ENCODE results near the gene GAS1. TPM values are rescaled to one million over a fixed set of nuclear protein-coding genes. Genes with fewer than 3 reads are reported as not detected.

GAS1 gene
- total RNA-seq, 2 experiments from 2014 or later: 0.08 TPM; not detected in 1

GRCh38 chr9:86945728-86946200, 1.5 kb downstream of the GAS1 start:
- H3K9me3 Mint-ChIP-seq: no peaks in the 10 kb centered on the region
- H3K4me1 Mint-ChIP-seq: peaks cover 7% of the 10 kb centered on the region
- H3K27me3 Mint-ChIP-seq: peaks cover 48% of the 10 kb centered on the region
- H3K27ac Mint-ChIP-seq: no peak overlapping the region
- no peaks in the 10 kb centered on the region for H3K36me3 Mint-ChIP-seq
- DNase-seq: peak; percentile 19
- H3K4me3 Mint-ChIP-seq: peak overlapping the region; percentile 59

DNA sequence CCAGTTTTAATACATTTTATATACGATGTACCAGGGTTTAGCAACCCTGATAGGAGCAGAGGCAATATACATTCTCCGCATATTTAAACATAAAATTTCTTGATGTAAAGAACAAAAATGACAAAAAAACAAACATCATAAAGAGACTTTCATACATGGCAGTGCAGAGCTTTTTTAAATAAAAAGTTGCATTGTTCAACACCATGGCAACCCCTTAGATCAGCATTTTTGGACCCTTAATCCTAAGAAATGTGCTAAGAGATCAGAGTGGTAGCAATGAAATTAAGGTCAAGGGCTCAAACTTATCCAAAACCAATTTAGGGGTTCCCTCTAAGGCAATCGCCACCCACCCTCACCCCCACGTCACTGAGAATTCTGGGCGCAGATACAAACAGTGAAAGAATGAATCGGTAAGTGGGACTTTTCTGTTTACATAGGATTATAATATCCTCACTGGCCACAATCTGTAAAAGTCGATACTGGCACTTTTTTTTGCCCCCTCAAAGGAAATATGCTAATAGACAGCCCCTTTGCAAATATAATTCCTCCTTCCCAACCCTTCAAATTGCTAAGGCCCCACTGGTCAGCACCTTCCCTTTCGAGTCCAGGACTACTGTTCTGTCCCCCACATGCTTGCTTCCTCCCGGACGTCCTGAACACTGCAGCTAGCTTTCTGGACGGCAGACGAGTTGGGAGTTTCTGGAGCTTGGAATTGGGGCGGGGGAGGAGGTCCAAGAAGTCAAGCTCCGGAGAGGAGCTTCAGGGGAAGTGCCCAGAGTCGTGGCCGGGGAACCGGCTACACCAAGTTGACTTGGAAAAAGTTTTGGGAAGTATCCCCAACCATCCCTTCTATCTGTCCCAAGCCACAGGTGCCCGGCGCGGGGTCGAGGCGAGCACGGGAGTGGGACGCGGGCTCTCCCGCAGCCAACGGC, 2.2 kb downstream of the GAS1 start:
- Mint-ChIP-seq H3K27ac (no peak overlapping the region), H3K27me3 (peaks cover 48% of the 10 kb centered on the region), H3K9me3 (no peaks in the 10 kb centered on the region), H3K4me3 (peak overlapping the region; percentile 11), H3K36me3 (no peaks in the 10 kb centered on the region), H3K4me1 (peaks cover 7% of the 10 kb centered on the region)
- no peak for DNase-seq

- Mint-ChIP-seq H3K4me1 (no peaks in the 10 kb centered on the region), H3K9me3 (no peaks in the 10 kb centered on the region), H3K27ac (no peak overlapping the region), H3K27me3 (peaks cover 61% of the 10 kb centered on the region), H3K36me3 (no peaks in the 10 kb centered on the region), H3K4me3 (no peak overlapping the region)
- no peak for DNase-seq
Measured at GRCh38 chr9:86943201-86944113, 3.8 kb downstream of the GAS1 start.

DNA sequence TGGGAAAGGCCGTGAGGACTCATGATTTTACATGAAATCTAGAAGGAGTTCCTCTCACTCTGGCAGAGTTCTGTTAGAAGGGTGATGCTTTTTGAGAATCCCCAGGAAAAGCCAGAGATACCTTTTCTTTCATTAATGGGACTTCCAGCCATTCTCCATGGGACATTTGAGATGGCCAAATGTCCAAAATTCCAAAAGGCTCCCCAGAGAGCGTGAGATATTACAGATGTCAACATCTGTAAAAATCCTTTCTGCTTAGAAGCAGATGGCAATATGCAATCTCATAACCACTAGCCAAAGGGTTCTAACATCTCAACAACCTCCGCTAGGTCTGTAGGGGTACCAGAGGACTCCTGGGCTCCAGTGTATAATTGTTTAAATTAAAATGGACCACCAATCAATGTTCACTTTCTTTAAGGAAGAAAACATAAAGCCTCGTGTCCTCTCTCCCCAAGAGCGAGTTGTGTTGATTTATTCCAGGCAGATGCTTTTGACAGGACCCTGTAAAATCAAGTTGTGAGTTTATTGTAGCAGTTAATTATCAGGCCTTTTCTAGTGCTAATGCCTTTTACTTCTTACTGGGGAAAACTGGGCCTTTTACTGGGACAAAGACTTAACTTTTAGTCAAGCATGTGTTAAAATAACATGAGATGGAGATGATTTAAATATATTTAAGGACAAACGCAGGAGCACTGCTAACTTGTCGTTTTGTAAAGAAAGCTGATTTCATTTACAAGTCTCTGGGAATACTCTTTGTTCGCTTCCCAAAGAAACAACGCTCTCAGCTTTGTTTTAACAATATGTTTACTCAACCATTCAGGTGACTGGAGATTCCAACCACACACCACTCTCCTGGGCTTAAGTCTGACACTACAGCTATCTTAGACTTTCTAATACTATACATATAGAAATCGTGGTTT, 4.8 kb downstream of the GAS1 start:
- H3K27me3 Mint-ChIP-seq: peaks cover 66% of the 10 kb centered on the region
- H3K4me1 Mint-ChIP-seq: no peaks in the 10 kb centered on the region
- H3K36me3 Mint-ChIP-seq: no peaks in the 10 kb centered on the region

GRCh38 chr9:86941197-86941596, 6.1 kb downstream of the GAS1 start:
- H3K9me3 Mint-ChIP-seq: no peaks in the 10 kb centered on the region
- H3K4me3 Mint-ChIP-seq: no peak overlapping the region
- H3K27me3 Mint-ChIP-seq: peaks cover 69% of the 10 kb centered on the region
- H3K4me1 Mint-ChIP-seq: no peaks in the 10 kb centered on the region
- H3K27ac Mint-ChIP-seq: no peak overlapping the region
- DNase-seq: no peak
- no peaks in the 10 kb centered on the region for H3K36me3 Mint-ChIP-seq

More for the DNA sequence above, 4.8 kb downstream of the GAS1 start:
- no peak for DNase-seq
- Mint-ChIP-seq H3K9me3 (no peaks in the 10 kb centered on the region), H3K4me3 (no peak overlapping the region), H3K27ac (no peak overlapping the region)

- H3K36me3 Mint-ChIP-seq: no peaks in the 10 kb centered on the region
- peaks cover 68% of the 10 kb centered on the region for H3K27me3 Mint-ChIP-seq
Measured at GRCh38 chr9:86940774-86941173, 6.5 kb downstream of the GAS1 start.

GRCh38 chr9:86939891-86940290, 7.4 kb downstream of the GAS1 start:
- Mint-ChIP-seq H3K27me3 (peaks cover 65% of the 10 kb centered on the region), H3K4me3 (no peak overlapping the region), H3K36me3 (no peaks in the 10 kb centered on the region), H3K27ac (no peak overlapping the region), H3K9me3 (no peaks in the 10 kb centered on the region), H3K4me1 (no peaks in the 10 kb centered on the region)
- DNase-seq: no peak

More at GRCh38 chr9:86940774-86941173, 6.5 kb downstream of the GAS1 start:
- no peak overlapping the region for H3K4me3 Mint-ChIP-seq
- no peaks in the 10 kb centered on the region for H3K4me1 Mint-ChIP-seq
- no peak for DNase-seq
- no peaks in the 10 kb centered on the region for H3K9me3 Mint-ChIP-seq
- no peak overlapping the region for H3K27ac Mint-ChIP-seq

GRCh38 chr9:86939321-86939720, 8.0 kb downstream of the GAS1 start:
- no peaks in the 10 kb centered on the region for H3K36me3 Mint-ChIP-seq
- H3K27ac Mint-ChIP-seq: no peak overlapping the region
- DNase-seq: no peak
- H3K27me3 Mint-ChIP-seq: peaks cover 59% of the 10 kb centered on the region
- H3K4me1 Mint-ChIP-seq: no peaks in the 10 kb centered on the region
- no peak overlapping the region for H3K4me3 Mint-ChIP-seq
- H3K9me3 Mint-ChIP-seq: no peaks in the 10 kb centered on the region

GRCh38 chr9:86938780-86939179, 8.5 kb downstream of the GAS1 start:
- Mint-ChIP-seq H3K27ac (no peak overlapping the region), H3K36me3 (no peaks in the 10 kb centered on the region), H3K4me1 (no peaks in the 10 kb centered on the region), H3K27me3 (peaks cover 57% of the 10 kb centered on the region), H3K9me3 (peaks cover 2% of the 10 kb centered on the region), H3K4me3 (no peak overlapping the region)
- no peak for DNase-seq

DNA sequence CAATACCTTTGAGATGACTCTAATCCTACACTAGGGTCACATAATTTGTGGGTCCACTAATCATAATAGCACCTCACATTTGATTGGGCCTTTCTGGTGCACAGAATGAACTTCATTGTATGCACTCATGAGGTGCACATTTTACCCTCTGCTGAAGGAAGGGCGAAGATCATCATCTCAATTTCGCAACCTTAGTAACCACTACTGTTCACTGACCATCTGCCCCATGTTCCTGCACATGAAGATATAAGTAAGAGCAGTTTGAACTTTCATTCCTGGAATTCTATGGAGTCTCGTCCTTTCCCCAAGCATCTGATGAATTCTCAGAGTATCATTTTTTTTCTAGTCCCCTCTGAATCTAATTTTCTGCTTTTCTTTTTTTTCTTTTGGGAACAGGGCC, 21.2 kb downstream of the GAS1 start:
- H3K9me3 Mint-ChIP-seq: peaks cover 6% of the 10 kb centered on the region
- H3K36me3 Mint-ChIP-seq: peaks cover 2% of the 10 kb centered on the region
- no peak for DNase-seq
- H3K4me1 Mint-ChIP-seq: no peaks in the 10 kb centered on the region
- H3K27ac Mint-ChIP-seq: no peak overlapping the region
- no peak overlapping the region for H3K4me3 Mint-ChIP-seq
- H3K27me3 Mint-ChIP-seq: peaks cover 67% of the 10 kb centered on the region

DNA sequence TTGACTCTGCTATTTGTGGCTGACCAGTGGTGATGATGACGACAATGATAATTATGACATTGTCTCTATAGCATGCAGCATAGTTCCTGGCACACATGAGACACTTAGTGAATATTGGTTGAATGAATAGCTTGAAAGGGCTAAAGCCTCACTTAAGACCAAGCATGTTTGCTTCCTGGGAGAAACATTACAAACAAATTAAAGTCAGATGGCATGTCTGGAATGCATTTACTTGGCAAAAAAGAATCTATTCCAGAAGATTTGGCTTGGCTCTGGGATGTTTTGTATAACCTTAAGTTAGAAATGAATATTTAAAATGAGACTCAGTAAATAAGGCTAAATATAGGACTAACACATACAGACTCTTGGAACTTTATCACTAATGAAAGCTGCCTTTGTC, 21.6 kb downstream of the GAS1 start:
- Mint-ChIP-seq H3K27ac (no peak overlapping the region), H3K27me3 (peaks cover 65% of the 10 kb centered on the region), H3K9me3 (peaks cover 4% of the 10 kb centered on the region)

GRCh38 chr9:86924206-86924605, 23.1 kb downstream of the GAS1 start:
- H3K9me3 Mint-ChIP-seq: no peaks in the 10 kb centered on the region
- no peak overlapping the region for H3K27ac Mint-ChIP-seq
- H3K4me1 Mint-ChIP-seq: no peaks in the 10 kb centered on the region
- H3K27me3 Mint-ChIP-seq: peaks cover 57% of the 10 kb centered on the region
- no peak overlapping the region for H3K4me3 Mint-ChIP-seq
- H3K36me3 Mint-ChIP-seq: no peaks in the 10 kb centered on the region
- no peak for DNase-seq

More for the DNA sequence above, 21.6 kb downstream of the GAS1 start:
- Mint-ChIP-seq H3K4me3 (no peak overlapping the region), H3K4me1 (no peaks in the 10 kb centered on the region), H3K36me3 (peaks cover 2% of the 10 kb centered on the region)
- no peak for DNase-seq

DNA sequence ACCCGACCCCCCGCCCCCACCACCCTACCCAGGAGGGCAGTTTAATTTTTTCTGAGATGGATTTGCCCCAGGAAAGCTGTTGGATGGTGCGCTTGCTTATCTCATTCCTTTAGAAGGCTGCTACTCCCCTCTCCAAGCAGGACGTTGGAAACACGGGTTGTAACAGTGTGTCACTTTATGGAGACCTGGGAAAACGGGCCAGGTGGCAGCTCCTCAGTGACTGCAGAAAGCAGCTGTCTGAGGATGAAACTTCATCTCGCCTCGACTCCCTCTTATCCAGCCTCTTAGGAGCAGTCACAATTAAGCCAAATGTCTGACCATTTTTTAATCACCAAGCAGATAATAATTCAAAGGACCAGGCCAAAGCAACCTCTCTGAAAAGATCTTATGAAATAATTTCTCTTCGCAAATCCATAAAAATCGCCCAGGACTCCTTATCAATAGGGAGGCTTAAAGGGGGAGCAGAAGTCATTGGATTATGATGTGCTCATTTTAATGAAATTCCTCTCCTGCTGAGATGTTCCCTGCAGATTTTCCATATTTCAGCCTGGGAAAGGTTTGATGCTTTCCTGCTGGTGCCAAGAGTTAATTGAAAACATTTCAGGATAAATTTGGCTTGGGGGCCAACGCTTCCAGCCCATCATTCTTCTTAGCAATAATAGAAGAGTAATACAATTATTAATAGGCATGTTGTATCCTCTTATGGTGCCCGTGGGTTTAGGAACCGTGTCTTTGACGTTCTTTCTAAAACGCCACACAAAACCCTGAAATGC, 26.0 kb downstream of the GAS1 start:
- no peaks in the 10 kb centered on the region for H3K4me1 Mint-ChIP-seq
- no peaks in the 10 kb centered on the region for H3K36me3 Mint-ChIP-seq
- no peak overlapping the region for H3K27ac Mint-ChIP-seq
- no peak overlapping the region for H3K4me3 Mint-ChIP-seq
- no peaks in the 10 kb centered on the region for H3K9me3 Mint-ChIP-seq
- no peak for DNase-seq
- H3K27me3 Mint-ChIP-seq: peaks cover 32% of the 10 kb centered on the region

- no peaks in the 10 kb centered on the region for H3K9me3 Mint-ChIP-seq
- no peaks in the 10 kb centered on the region for H3K4me1 Mint-ChIP-seq
- no peak for DNase-seq
- no peaks in the 10 kb centered on the region for H3K36me3 Mint-ChIP-seq
- H3K4me3 Mint-ChIP-seq: no peak overlapping the region
- peaks cover 26% of the 10 kb centered on the region for H3K27me3 Mint-ChIP-seq
- H3K27ac Mint-ChIP-seq: no peak overlapping the region
Measured at GRCh38 chr9:86918556-86918955, 28.8 kb downstream of the GAS1 start.
